K562 treated with DMSO at 1 percent for 12 hours (cell line): ENCODE results near the gene SLC35E1. TPM values are rescaled to one million over a fixed set of nuclear protein-coding genes. Genes with fewer than 3 reads are reported as not detected.

Experiments used
- total RNA-seq: library from RNA; unstranded; fragments of 300-600 nt; gene quantifications from 2 replicates; pipeline ENCODE4 v1.2.3, GENCODE V29; 2022; ENCODE audit not compliant: insufficient read depth

SLC35E1 gene
- 12.1 and 32.5 TPM in 2 replicates for total RNA-seq

DNA sequence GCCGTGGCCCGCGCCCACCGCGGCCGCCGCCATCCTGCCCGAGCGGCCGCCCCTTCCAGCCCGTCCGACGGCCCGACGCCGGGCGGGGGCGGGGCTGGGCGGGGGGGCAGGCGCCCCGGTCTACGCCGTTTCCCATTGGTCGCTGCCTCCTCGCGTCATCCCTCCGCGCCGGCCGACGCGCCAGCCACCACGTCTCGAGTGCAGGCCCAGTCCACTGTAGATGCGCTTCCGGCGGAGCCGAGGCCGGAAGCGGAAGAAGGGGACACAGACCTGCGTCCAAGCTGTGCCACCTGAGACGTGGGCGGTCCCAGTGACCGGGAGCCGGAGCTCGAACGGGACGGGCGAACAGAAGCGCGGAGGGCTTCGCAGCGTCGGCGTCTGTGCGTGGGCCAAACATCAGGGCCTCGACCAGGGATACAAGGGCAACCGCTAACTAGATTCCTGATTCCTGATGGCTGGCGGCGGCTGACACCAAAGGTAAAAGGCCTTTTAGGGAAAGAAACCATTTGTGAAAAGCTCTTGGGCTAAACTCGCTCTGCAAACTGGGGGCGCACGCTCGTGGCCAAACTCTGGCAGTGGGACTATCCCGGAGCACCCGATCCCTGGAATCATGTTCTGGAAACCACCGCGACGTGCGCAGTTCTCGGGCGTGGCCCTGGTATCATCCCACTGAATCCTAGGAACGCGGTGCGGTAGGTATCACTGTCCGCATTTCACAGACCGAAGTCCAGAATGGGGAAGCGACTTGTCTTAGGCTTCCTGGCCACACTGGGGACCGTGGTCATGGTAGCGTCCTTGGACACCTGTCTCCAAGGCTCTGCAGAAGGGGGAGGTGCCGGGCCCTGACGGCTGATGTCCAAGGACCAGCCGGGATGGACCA, at the start of gene SLC35E1:
TSS of gene SLC35E1 (minus strand) at position 84 of the 880 bp plus-strand sequence. CDS start at position 33, 51 bp downstream.

DNA sequence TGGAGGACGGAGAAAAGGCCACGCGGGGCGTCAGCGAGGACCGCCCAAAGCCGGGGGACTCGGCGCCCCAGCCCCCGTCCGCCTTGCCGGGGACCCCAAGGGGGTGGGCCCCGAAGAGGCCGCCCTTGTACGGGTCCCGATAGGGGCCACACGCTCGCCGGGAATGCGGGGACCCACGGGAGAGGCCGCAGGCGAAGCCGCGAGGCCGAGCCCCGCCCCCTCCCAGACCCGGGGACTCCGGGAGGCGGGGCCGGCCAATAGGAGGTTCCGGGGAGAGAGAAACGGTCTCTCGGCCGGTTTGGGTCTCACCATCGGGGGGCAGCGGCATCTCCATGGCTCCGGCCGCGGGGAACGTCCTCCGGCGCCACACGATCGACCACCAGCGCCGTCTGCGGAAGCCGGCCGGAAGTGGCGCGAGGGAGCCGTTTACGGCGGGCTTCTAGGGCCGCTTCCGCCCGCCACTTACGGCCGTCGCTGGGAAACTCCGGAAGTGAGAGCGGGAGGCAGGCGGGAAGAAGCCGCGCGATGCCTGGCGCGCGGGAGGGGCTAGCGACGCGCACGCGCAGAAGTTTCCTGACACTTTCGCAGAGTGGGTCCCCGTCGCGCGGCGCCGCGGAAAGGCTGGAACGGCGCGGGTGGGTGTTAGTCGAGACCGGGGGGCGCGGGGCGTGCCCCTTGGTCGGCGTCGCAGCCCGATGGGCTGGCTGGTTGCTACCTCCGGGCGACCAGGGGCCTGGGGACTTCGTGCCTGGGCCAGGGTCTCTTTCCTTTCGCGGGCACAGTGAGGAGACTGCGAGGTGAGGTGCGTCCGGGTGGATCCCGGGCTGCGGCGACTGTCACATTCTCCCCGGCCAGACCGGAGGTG, 29.9 kb downstream of the SLC35E1 start, which contains the start of gene CHERP:
TSS of gene CHERP (minus strand) at position 393 of the 865 bp plus-strand sequence. CDS start at position 334, 59 bp downstream.

Other genes starting within 250 kb of the SLC35E1 start
- gene KLF2, start 247.6 kb downstream of the SLC35E1 start, total RNA-seq: 2.2 and 3.6 TPM in 2 replicates
- gene EPS15L1, start 100.4 kb downstream of the SLC35E1 start, total RNA-seq: 41.7 and 46.4 TPM in 2 replicates
- gene CALR3, start 76.2 kb downstream of the SLC35E1 start, total RNA-seq: not detected in 2 replicates
- gene C19orf44, start 76.0 kb downstream of the SLC35E1 start, total RNA-seq: 1.4 and 2.9 TPM in 2 replicates
- gene CHERP, start 30.0 kb downstream of the SLC35E1 start, total RNA-seq: 20.1 and 44.7 TPM in 2 replicates
- 7.5 and 8.5 TPM in 2 replicates for gene MED26, start 55.8 kb upstream of the SLC35E1 start, total RNA-seq
- 75.3 and 78.7 TPM in 2 replicates for gene SMIM7, start 87.7 kb upstream of the SLC35E1 start, total RNA-seq
- 4.3 and 7.1 TPM in 2 replicates for gene TMEM38A, start 88.7 kb upstream of the SLC35E1 start, total RNA-seq
- not detected in 2 replicates for gene NWD1, start 147.4 kb upstream of the SLC35E1 start, total RNA-seq